Measurements from ENCODE around the gene SDC1.

Gene SDC1

GRCh38 chr2:20211860-20212458, 13.0 kb downstream of the SDC1 start:
- TF ChIP-seq ZFX (IDR thresholded peaks at IDR 0.05; ENCODE audit: borderline replicate concordance) (no peak), CTCF (IDR thresholded peaks at IDR 0.05) (no peak)
- H3K27ac ChIP-seq, result peak overlapping the region; percentile 63; the same call in 1 of the 2 replicates

- no peak overlapping the region for H3K27ac ChIP-seq
- no peak for TF ChIP-seq ZFX (IDR thresholded peaks at IDR 0.05; ENCODE audit: borderline replicate concordance)
- no peak for TF ChIP-seq CTCF (IDR thresholded peaks at IDR 0.05)
These were observed 13.5 kb downstream of the SDC1 start for GRCh38 chr2:20211420-20211819.

GRCh38 chr2:20210462-20210861, 14.5 kb downstream of the SDC1 start:
- TF ChIP-seq CTCF (IDR thresholded peaks at IDR 0.05) (no peak), ZFX (IDR thresholded peaks at IDR 0.05; ENCODE audit: borderline replicate concordance) (no peak)
- no peak overlapping the region for H3K27ac ChIP-seq

- no peak for TF ChIP-seq ZFX (IDR thresholded peaks at IDR 0.05; ENCODE audit: borderline replicate concordance)
- peak overlapping the region; percentile 81 for H3K27ac ChIP-seq
These were observed 15.4 kb downstream of the SDC1 start for GRCh38 chr2:20209373-20210109.

GRCh38 chr2:20208476-20208859, 16.5 kb downstream of the SDC1 start:
- peak overlapping the region; percentile 81 for H3K27ac ChIP-seq
- TF ChIP-seq CTCF (IDR thresholded peaks at IDR 0.05), result no peak
- no peak for TF ChIP-seq ZFX (IDR thresholded peaks at IDR 0.05; ENCODE audit: borderline replicate concordance)

- peak overlapping the region; percentile 81 for H3K27ac ChIP-seq
- no peak for TF ChIP-seq ZFX (IDR thresholded peaks at IDR 0.05; ENCODE audit: borderline replicate concordance)
- TF ChIP-seq CTCF (IDR thresholded peaks at IDR 0.05), result no peak
These were observed 17.9 kb downstream of the SDC1 start for GRCh38 chr2:20207051-20207450.

GRCh38 chr2:20205915-20206524, 18.9 kb downstream of the SDC1 start:
- no peak for TF ChIP-seq ZFX (IDR thresholded peaks at IDR 0.05; ENCODE audit: borderline replicate concordance)
- TF ChIP-seq CTCF (IDR thresholded peaks at IDR 0.05), result no peak
- H3K27ac ChIP-seq, result peak overlapping the region; percentile 81; the same call in 1 of the 2 replicates

Measured in 22Rv1 (cell line).